ENCODE measurements around the gene TMUB2.

Gene TMUB2

DNA sequence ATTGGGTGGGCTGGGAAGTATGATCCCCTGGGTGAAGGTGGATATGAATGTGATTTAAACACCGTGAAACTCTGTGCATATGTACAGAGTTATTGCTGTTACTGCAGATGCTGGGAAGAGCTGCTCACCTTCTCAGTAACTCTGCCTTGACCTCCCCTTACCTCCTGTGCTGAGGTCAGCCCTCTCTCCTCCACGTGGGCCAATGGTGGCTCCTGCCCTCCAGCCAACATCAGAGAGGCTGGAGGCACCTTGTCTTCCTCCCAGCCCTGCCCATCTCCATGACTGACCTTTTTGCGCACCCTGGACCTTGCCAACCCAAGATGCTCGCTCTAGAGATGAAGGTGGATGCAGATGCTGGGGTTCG lies 16.7 kb upstream of the TMUB2 start:
- Histone ChIP-seq H3K4me2 (ENCODE audit: low read length) (no peak overlapping the region), H3K9me3 (ENCODE audit: low read length) (no peaks in the 10 kb centered on the region), H2AFZ (ENCODE audit: low read length) (no peak overlapping the region), H3K4me3 (ENCODE audit: low read depth, low read length, poor library complexity, severe bottlenecking) (no peak overlapping the region), H3F3A (ENCODE audit: insufficient read depth, low read length) (no peaks in the 10 kb centered on the region), H4K20me1 (ENCODE audit: insufficient read depth, low read length) (no peaks in the 10 kb centered on the region), H3K27me3 (ENCODE audit: insufficient read depth, low read length) (no peaks in the 10 kb centered on the region), H3K9me2 (ENCODE audit: low read depth, low read length) (no peaks in the 10 kb centered on the region), H3K4me1 (ENCODE audit: insufficient read depth, low read length, severe bottlenecking) (peaks cover 12% of the 10 kb centered on the region), H3K36me3 (ENCODE audit: insufficient read depth, low read length) (peaks cover 4% of the 10 kb centered on the region; the same call in 1 of the 2 replicates), H3K27ac (ENCODE audit: low read depth, low read length, poor library complexity, severe bottlenecking) (no peak overlapping the region), H3K79me2 (ENCODE audit: insufficient read depth, low read length) (no peaks in the 10 kb centered on the region), H3K9ac (ENCODE audit: low read length) (no peak overlapping the region)
- TF ChIP-seq CTCF (IDR thresholded peaks at IDR 0.05; ENCODE audit: low read length): no peak
- no peak for TF ChIP-seq EZH2 (IDR thresholded peaks at IDR 0.05; ENCODE audit: borderline replicate concordance, low read length)

DNA sequence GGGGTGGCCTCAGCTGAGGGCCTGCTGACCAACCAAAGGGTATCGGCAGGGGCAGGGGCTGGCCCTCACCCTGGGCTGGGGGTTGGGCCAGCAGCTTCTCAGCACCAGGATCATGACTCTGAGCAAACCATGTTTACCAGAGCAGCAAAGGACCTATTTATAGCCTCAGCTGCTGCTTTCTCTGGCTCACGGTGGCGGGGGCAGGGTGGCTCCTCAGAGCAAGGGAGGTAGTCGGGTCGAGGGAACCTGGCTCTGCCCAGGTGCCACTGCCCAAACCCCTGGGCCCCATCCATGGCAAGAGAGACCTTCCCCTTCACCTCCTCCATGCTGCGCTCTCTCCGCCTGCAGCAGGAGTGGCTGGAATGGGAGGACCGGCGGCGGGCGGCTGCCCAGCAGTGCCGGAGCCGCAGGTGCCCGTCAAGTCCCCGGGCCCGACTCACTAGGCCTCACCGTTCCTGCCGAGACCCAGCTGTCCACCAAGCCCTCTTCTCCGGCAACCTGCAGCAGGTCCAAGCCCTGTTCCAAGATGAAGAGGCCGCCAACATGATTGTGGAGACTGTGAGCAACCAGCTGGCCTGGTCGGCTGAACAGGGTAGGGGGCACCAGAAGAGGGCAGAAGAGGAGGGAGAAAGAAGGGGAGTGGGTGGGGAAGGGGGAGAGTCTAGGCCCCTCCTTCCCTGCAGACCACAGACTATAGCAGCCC lies 16.1 kb upstream of the TMUB2 start, which contains the start of gene ASB16:
TSS of gene ASB16 (plus strand) at position 206 of the 703 bp plus-strand sequence. CDS start at position 292, 86 bp downstream.
- Histone ChIP-seq H3K36me3 (ENCODE audit: insufficient read depth, low read length) (peaks cover 8% of the 10 kb centered on the region; the same call in 1 of the 2 replicates), H3K9me3 (ENCODE audit: low read length) (no peaks in the 10 kb centered on the region), H3K27ac (ENCODE audit: low read depth, low read length, poor library complexity, severe bottlenecking) (no peak within 1 kb of the TSS), H2AFZ (ENCODE audit: low read length) (no peak within 1 kb of the TSS), H3K79me2 (ENCODE audit: insufficient read depth, low read length) (no peaks in the 10 kb centered on the region), H3K9ac (ENCODE audit: low read length) (no peak within 1 kb of the TSS), H3F3A (ENCODE audit: insufficient read depth, low read length) (no peaks in the 10 kb centered on the region), H3K4me3 (ENCODE audit: low read depth, low read length, poor library complexity, severe bottlenecking) (no peak within 1 kb of the TSS), H3K27me3 (ENCODE audit: insufficient read depth, low read length) (no peaks in the 10 kb centered on the region), H3K4me1 (ENCODE audit: insufficient read depth, low read length, severe bottlenecking) (peaks cover 12% of the 10 kb centered on the region), H4K20me1 (ENCODE audit: insufficient read depth, low read length) (no peaks in the 10 kb centered on the region), H3K9me2 (ENCODE audit: low read depth, low read length) (no peaks in the 10 kb centered on the region), H3K4me2 (ENCODE audit: low read length) (no peak within 1 kb of the TSS)
- TF ChIP-seq EZH2 (IDR thresholded peaks at IDR 0.05; ENCODE audit: borderline replicate concordance, low read length): no peak
- no peak for TF ChIP-seq CTCF (IDR thresholded peaks at IDR 0.05; ENCODE audit: low read length)

DNA sequence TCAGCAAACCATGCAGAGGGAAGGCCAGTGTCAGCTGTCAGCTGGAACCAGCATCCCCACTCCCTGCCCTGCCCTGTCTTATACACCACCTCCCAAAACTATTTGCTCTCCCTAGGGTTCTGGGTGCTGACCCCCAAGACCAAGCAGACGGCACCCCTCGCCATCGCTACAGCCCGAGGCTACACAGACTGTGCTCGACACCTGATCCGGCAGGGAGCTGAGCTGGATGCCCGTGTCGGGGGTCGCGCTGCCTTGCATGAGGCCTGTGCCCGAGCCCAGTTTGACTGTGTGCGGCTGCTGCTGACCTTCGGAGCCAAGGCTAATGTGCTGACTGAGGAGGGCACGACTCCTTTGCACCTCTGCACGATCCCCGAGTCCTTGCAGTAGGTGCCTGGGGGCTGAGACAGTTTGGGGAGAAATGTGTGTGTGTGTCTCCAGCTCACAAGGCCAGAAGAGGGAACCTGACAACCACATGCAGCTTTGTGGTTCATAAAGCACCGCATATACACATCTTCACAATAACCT lies 14.8 kb upstream of the TMUB2 start:
- Histone ChIP-seq H2AFZ (ENCODE audit: low read length) (no peak overlapping the region), H3K79me2 (ENCODE audit: insufficient read depth, low read length) (no peaks in the 10 kb centered on the region), H3K4me3 (ENCODE audit: low read depth, low read length, poor library complexity, severe bottlenecking) (no peak overlapping the region), H3K4me1 (ENCODE audit: insufficient read depth, low read length, severe bottlenecking) (peaks cover 12% of the 10 kb centered on the region), H3K4me2 (ENCODE audit: low read length) (no peak overlapping the region), H3K36me3 (ENCODE audit: insufficient read depth, low read length) (peaks cover 18% of the 10 kb centered on the region), H3K27me3 (ENCODE audit: insufficient read depth, low read length) (no peaks in the 10 kb centered on the region), H3K9me3 (ENCODE audit: low read length) (no peaks in the 10 kb centered on the region), H3F3A (ENCODE audit: insufficient read depth, low read length) (no peaks in the 10 kb centered on the region), H3K9ac (ENCODE audit: low read length) (no peak overlapping the region), H3K9me2 (ENCODE audit: low read depth, low read length) (no peaks in the 10 kb centered on the region), H4K20me1 (ENCODE audit: insufficient read depth, low read length) (no peaks in the 10 kb centered on the region), H3K27ac (ENCODE audit: low read depth, low read length, poor library complexity, severe bottlenecking) (no peak overlapping the region)
- TF ChIP-seq CTCF (IDR thresholded peaks at IDR 0.05; ENCODE audit: low read length) (no peak), EZH2 (IDR thresholded peaks at IDR 0.05; ENCODE audit: borderline replicate concordance, low read length) (no peak)

Measured in OCI-LY1 (cell line).